PC-3 (cell line): Measurements from ENCODE around the gene SRGAP2.
"Not testable (repeated sequence)": the region's sequence is repeated elsewhere in the genome, so short reads cannot be mapped to it uniquely, and the experiment has no call there.

ENCODE experiments used
- EZH2 ChIP-seq: fragments of 300-600 bp; sonication (generic); IDR thresholded peaks from one replicate; pipeline ENCODE4 v1.6.1; 2017; ENCODE audit warnings: antibody characterized with exemption, mild to moderate bottlenecking, low read length; ENCODE audit not compliant: unreplicated experiment
- TF ChIP-seq, protein P1 (sequence below): fragments of 300-600 bp; sonication (generic); conservative IDR thresholded peaks from 2 replicates; pipeline ENCODE4 v1.5.1; 2017; ENCODE audit warnings: antibody characterized with exemption, low read depth, mild to moderate bottlenecking, low read length

DNA sequence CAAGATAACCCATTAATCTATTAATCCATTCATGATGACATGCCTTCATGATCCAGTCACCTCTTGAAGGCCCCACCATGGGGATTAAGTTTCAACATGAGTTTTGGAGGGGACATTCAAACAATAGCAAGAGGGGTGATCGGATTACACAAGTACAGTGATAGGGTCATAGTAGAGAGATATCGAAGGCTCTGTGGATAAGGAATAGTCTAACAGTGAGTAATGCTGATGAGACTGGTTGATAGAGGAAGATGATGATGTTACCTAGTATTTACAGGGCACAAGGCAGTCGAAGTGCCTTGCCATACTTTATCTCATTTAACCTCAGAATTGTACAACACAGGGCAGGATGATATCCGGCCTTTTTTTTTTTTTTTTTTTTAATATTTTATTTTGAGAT lies 18.2 kb downstream of the SRGAP2 start:
- TF ChIP-seq, protein P1, sequence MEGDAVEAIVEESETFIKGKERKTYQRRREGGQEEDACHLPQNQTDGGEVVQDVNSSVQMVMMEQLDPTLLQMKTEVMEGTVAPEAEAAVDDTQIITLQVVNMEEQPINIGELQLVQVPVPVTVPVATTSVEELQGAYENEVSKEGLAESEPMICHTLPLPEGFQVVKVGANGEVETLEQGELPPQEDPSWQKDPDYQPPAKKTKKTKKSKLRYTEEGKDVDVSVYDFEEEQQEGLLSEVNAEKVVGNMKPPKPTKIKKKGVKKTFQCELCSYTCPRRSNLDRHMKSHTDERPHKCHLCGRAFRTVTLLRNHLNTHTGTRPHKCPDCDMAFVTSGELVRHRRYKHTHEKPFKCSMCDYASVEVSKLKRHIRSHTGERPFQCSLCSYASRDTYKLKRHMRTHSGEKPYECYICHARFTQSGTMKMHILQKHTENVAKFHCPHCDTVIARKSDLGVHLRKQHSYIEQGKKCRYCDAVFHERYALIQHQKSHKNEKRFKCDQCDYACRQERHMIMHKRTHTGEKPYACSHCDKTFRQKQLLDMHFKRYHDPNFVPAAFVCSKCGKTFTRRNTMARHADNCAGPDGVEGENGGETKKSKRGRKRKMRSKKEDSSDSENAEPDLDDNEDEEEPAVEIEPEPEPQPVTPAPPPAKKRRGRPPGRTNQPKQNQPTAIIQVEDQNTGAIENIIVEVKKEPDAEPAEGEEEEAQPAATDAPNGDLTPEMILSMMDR = not testable (repeated sequence)
- not testable (repeated sequence) for TF ChIP-seq EZH2
